HepG2 (cell line): ENCODE data around the gene EVA1C. TPM values are rescaled to one million over a fixed set of nuclear protein-coding genes. Genes with fewer than 3 reads are reported as not detected.

Experiments
- ETV5 ChIP-seq: IDR thresholded peaks from 2 replicates; pipeline ENCODE4 v1.6.1; 2018; ENCODE audit warnings: missing biosample characterization, missing genetic modification reagents, inconsistent platforms, borderline replicate concordance
- FOXA1 ChIP-seq, 2 experiments: fragments of 450-650 bp in 1 of 2; sonication (generic) in 1 of 2; formaldehyde crosslinking in 1 of 2; IDR thresholded peaks; 2 replicates each; pipeline versions ENCODE4 v1.4.0 to v1.6.1; 2016 to 2020; ENCODE audit warnings: missing genetic modification reagents in 1 of 2
- MZF1 ChIP-seq: sonication (generic); formaldehyde crosslinking; IDR thresholded peaks from 2 replicates; pipeline ENCODE4 v1.8.1; 2023; ENCODE audit warnings: mild to moderate bottlenecking, missing genetic modification reagents, borderline replicate concordance
- NFIC ChIP-seq: IDR thresholded peaks from 2 replicates; pipeline ENCODE4 v1.6.1; 2012; ENCODE audit warnings: mild to moderate bottlenecking, low read length, inconsistent platforms
- NR2C2 ChIP-seq: sonication (generic); formaldehyde crosslinking; IDR thresholded peaks from 2 replicates; pipeline ENCODE4 v1.4.0; 2020; ENCODE audit warnings: missing genetic modification reagents, mild to moderate bottlenecking, moderate library complexity, borderline replicate concordance
- POLR2AphosphoS5 ChIP-seq: IDR thresholded peaks from 2 replicates; pipeline ENCODE4 v1.6.1; 2012; ENCODE audit warnings: low read depth, low read length
- SMAD9 ChIP-seq: sonication (generic); formaldehyde crosslinking; IDR thresholded peaks from 2 replicates; pipeline ENCODE4 v1.5.1; 2020; ENCODE audit warnings: mild to moderate bottlenecking, missing genetic modification reagents
- SMC3 ChIP-seq: IDR thresholded peaks from 2 replicates; pipeline ENCODE4 v1.6.1; 2011; ENCODE audit warnings: low read length, improper control_type of control experiment
- SOX13 ChIP-seq, 3 experiments: fragments of 450-650 bp in 1 of 3; sonication (generic) in 1 of 3; formaldehyde crosslinking in 1 of 3; IDR thresholded peaks in 2 of 3; conservative IDR thresholded peaks in 1 of 3; 2 replicates each; pipeline versions ENCODE4 v1.5.0 to v1.6.1; 2016 to 2020; ENCODE audit warnings: antibody characterized with exemption in 1 of 3, mild to moderate bottlenecking in 1 of 3, missing compliant biosample characterization in 1 of 3, missing genetic modification reagents in 1 of 3, moderate library complexity in 1 of 3
- ZNF343 ChIP-seq: sonication (generic); formaldehyde crosslinking; IDR thresholded peaks from 2 replicates; pipeline ENCODE4 v1.4.0; 2020; ENCODE audit warnings: mild to moderate bottlenecking, missing genetic modification reagents
- ZNF772 ChIP-seq: sonication (generic); formaldehyde crosslinking; IDR thresholded peaks from 2 replicates; pipeline ENCODE4 v1.5.0; 2020; ENCODE audit warnings: mild to moderate bottlenecking, missing genetic modification reagents
- polyA plus RNA-seq, 8 experiments: library from polyadenylated mRNA; depleted of rRNA in 3 of 8; stranded (reverse) in 7 of 8; unstranded in 1 of 8; fragments of >200 nt; fragmentation: Illumina TruSeq in 4 of 8; extraction: Trizol in 4 of 8; gene quantifications; 2 replicates each; pipeline versions ENCODE4 v1.2.1 to v1.2.3, GENCODE V29; 2011 to 2016; ENCODE audit warnings: low read depth in 4 of 8, missing spikeins in 1 of 8, mixed read lengths in 1 of 8; ENCODE audit not compliant: insufficient read depth in 1 of 8
- total RNA-seq, 5 experiments: library from RNA; depleted of rRNA; stranded (reverse); fragments of >200 nt; fragmentation: Illumina TruSeq; extraction: Trizol; gene quantifications; 2 replicates each; pipeline ENCODE4 v1.2.3, GENCODE V29; 2016; ENCODE audit warnings: low read depth in 1 of 5
- TF ChIP-seq, protein P1 (sequence below): IDR thresholded peaks from 2 replicates; pipeline ENCODE4 v1.4.0; 2020; ENCODE audit warnings: mild to moderate bottlenecking, missing genetic modification reagents
- TF ChIP-seq, protein P2 (sequence below): sonication (generic); formaldehyde crosslinking; IDR thresholded peaks from 2 replicates; pipeline ENCODE4; 2020; ENCODE audit warnings: missing genetic modification reagents, mild to moderate bottlenecking, borderline replicate concordance
- TF ChIP-seq, protein P3 (sequence below): IDR thresholded peaks from 2 replicates; pipeline ENCODE4 v1.6.1; 2012; ENCODE audit warnings: low read length, improper control_type of control experiment

The EVA1C gene
- total and polyA plus RNA-seq, 2 of the 13 experiments (the other 11 are each of a cell fraction or from before 2014, with no cell fraction given): 0.29 to 0.34 TPM

DNA sequence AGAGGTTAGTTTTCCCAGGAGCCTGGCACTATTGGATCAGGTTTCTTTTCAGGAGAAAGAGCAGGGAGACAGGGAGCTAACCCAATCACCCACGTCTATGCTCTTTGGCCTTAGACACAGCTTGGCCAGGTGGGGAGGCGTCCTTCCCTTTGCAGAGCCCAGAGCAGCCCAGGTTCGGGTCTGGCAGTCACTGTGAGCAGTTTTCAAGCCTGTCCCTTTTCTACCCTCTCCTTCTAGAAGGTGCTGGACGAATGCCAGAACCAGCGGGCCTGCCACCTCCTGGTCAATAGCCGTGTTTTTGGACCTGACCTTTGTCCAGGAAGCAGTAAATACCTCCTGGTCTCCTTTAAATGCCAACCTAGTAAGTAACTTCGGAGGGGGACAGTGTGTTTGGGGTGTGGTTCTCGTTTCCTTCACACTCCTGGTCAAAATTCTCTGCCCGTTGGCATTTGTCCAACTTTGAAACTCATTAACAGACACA is 44.9 kb downstream of the EVA1C start (continued):
- TF ChIP-seq SMAD9 (CRISPR knock-in tag): no peak
- TF ChIP-seq, protein P1, sequence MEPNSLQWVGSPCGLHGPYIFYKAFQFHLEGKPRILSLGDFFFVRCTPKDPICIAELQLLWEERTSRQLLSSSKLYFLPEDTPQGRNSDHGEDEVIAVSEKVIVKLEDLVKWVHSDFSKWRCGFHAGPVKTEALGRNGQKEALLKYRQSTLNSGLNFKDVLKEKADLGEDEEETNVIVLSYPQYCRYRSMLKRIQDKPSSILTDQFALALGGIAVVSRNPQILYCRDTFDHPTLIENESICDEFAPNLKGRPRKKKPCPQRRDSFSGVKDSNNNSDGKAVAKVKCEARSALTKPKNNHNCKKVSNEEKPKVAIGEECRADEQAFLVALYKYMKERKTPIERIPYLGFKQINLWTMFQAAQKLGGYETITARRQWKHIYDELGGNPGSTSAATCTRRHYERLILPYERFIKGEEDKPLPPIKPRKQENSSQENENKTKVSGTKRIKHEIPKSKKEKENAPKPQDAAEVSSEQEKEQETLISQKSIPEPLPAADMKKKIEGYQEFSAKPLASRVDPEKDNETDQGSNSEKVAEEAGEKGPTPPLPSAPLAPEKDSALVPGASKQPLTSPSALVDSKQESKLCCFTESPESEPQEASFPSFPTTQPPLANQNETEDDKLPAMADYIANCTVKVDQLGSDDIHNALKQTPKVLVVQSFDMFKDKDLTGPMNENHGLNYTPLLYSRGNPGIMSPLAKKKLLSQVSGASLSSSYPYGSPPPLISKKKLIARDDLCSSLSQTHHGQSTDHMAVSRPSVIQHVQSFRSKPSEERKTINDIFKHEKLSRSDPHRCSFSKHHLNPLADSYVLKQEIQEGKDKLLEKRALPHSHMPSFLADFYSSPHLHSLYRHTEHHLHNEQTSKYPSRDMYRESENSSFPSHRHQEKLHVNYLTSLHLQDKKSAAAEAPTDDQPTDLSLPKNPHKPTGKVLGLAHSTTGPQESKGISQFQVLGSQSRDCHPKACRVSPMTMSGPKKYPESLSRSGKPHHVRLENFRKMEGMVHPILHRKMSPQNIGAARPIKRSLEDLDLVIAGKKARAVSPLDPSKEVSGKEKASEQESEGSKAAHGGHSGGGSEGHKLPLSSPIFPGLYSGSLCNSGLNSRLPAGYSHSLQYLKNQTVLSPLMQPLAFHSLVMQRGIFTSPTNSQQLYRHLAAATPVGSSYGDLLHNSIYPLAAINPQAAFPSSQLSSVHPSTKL (CRISPR knock-in tag): 0 out of 2 replicates have a peak, but pooled peaks have one; percentile 8
- no peak for TF ChIP-seq ZNF343 (CRISPR knock-in tag)
- TF ChIP-seq POLR2AphosphoS5: no peak
- TF ChIP-seq SMC3: 0 out of 2 replicates have a peak, but pooled peaks have one; percentile 2
- no peak for TF ChIP-seq SOX13 (IDR thresholded peaks at IDR 0.05)
- TF ChIP-seq SOX13 (CRISPR knock-in tag; conservative IDR thresholded peaks at IDR 0.05 in 1 of 2, IDR thresholded peaks at IDR 0.05 in 1 of 2): no peak
- no peak for TF ChIP-seq ZNF772 (CRISPR knock-in tag)
- TF ChIP-seq, protein P2, sequence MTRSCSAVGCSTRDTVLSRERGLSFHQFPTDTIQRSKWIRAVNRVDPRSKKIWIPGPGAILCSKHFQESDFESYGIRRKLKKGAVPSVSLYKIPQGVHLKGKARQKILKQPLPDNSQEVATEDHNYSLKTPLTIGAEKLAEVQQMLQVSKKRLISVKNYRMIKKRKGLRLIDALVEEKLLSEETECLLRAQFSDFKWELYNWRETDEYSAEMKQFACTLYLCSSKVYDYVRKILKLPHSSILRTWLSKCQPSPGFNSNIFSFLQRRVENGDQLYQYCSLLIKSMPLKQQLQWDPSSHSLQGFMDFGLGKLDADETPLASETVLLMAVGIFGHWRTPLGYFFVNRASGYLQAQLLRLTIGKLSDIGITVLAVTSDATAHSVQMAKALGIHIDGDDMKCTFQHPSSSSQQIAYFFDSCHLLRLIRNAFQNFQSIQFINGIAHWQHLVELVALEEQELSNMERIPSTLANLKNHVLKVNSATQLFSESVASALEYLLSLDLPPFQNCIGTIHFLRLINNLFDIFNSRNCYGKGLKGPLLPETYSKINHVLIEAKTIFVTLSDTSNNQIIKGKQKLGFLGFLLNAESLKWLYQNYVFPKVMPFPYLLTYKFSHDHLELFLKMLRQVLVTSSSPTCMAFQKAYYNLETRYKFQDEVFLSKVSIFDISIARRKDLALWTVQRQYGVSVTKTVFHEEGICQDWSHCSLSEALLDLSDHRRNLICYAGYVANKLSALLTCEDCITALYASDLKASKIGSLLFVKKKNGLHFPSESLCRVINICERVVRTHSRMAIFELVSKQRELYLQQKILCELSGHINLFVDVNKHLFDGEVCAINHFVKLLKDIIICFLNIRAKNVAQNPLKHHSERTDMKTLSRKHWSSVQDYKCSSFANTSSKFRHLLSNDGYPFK: no peak
- no peak for TF ChIP-seq ETV5 (CRISPR knock-in tag)
- peak; percentile 53; the same call in 1 of the 2 replicates for TF ChIP-seq NR2C2 (CRISPR knock-in tag)
- no peak for TF ChIP-seq FOXA1 (IDR thresholded peaks at IDR 0.05)
- 0 out of 2 replicates have a peak, but pooled peaks have one; percentile 19 for TF ChIP-seq FOXA1 (CRISPR knock-in tag; IDR thresholded peaks at IDR 0.05)
- TF ChIP-seq NFIC: 0 out of 2 replicates have a peak, but pooled peaks have one; percentile 40
- TF ChIP-seq, protein P3, sequence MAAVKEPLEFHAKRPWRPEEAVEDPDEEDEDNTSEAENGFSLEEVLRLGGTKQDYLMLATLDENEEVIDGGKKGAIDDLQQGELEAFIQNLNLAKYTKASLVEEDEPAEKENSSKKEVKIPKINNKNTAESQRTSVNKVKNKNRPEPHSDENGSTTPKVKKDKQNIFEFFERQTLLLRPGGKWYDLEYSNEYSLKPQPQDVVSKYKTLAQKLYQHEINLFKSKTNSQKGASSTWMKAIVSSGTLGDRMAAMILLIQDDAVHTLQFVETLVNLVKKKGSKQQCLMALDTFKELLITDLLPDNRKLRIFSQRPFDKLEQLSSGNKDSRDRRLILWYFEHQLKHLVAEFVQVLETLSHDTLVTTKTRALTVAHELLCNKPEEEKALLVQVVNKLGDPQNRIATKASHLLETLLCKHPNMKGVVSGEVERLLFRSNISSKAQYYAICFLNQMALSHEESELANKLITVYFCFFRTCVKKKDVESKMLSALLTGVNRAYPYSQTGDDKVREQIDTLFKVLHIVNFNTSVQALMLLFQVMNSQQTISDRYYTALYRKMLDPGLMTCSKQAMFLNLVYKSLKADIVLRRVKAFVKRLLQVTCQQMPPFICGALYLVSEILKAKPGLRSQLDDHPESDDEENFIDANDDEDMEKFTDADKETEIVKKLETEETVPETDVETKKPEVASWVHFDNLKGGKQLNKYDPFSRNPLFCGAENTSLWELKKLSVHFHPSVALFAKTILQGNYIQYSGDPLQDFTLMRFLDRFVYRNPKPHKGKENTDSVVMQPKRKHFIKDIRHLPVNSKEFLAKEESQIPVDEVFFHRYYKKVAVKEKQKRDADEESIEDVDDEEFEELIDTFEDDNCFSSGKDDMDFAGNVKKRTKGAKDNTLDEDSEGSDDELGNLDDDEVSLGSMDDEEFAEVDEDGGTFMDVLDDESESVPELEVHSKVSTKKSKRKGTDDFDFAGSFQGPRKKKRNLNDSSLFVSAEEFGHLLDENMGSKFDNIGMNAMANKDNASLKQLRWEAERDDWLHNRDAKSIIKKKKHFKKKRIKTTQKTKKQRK: no peak
- TF ChIP-seq MZF1: no peak
